DOHH2 (cell line): ENCODE results near the gene ANKS1B.
"Not testable (repeated sequence)": the region's sequence is repeated elsewhere in the genome, so short reads cannot be mapped to it uniquely, and the experiment has no call there.

ENCODE experiments used
- H3F3A ChIP-seq: fragments of 200-600 bp; sonication (generic), shearing (Covaris generic); 2 replicates; pipeline ENCODE4 v1.6.0; 2016; ENCODE audit warnings: antibody characterized with exemption, mild to moderate bottlenecking; ENCODE audit not compliant: control insufficient read depth, insufficient read depth
- H3K27ac ChIP-seq: fragments of 200-600 bp; sonication (generic); 2 replicates; pipeline ENCODE4 v1.5.1; 2014; ENCODE audit warnings: low read depth, mild to moderate bottlenecking, low read length, moderate library complexity
- H3K27me3 ChIP-seq: fragments of 200-600 bp; sonication (generic); 2 replicates; pipeline ENCODE4 v1.6.1; 2014; ENCODE audit warnings: mild to moderate bottlenecking, low read length, mixed read lengths; ENCODE audit not compliant: control insufficient read depth
- H3K36me3 ChIP-seq: fragments of 200-600 bp; sonication (generic); 2 replicates; pipeline ENCODE4 v1.6.1; 2014; ENCODE audit warnings: mild to moderate bottlenecking, low read length, moderate library complexity, mixed read lengths; ENCODE audit not compliant: control insufficient read depth
- H3K4me1 ChIP-seq: fragments of 200-600 bp; sonication (generic); 2 replicates; pipeline ENCODE4 v1.6.1; 2014; ENCODE audit warnings: mild to moderate bottlenecking, low read length, mixed read lengths; ENCODE audit not compliant: control insufficient read depth
- H3K4me2 ChIP-seq: fragments of 200-600 bp; sonication (generic); 2 replicates; pipeline ENCODE4 v1.6.0; 2014; ENCODE audit warnings: mild to moderate bottlenecking, low read length, moderate library complexity
- H3K4me3 ChIP-seq: fragments of 200-600 bp; sonication (generic); 2 replicates; pipeline ENCODE4 v1.5.1; 2014; ENCODE audit warnings: mild to moderate bottlenecking, low read length, mixed read lengths
- H3K79me2 ChIP-seq: fragments of 200-600 bp; sonication (generic); 2 replicates; pipeline ENCODE4 v1.6.1; 2014; ENCODE audit warnings: mild to moderate bottlenecking, low read length, mixed read lengths; ENCODE audit not compliant: control insufficient read depth
- H3K9me2 ChIP-seq: fragments of 200-600 bp; sonication (generic); replicated peaks from 2 replicates; pipeline ENCODE4 v1.6.1; 2014; ENCODE audit warnings: mild to moderate bottlenecking, low read length, mixed read lengths; ENCODE audit not compliant: control insufficient read depth
- H3K9me3 ChIP-seq: fragments of 200-600 bp; sonication (generic); 2 replicates; pipeline ENCODE4 v1.6.1; 2014; ENCODE audit warnings: antibody characterized with exemption, low read length, mixed read lengths; ENCODE audit not compliant: control insufficient read depth, insufficient read depth
- H4K20me1 ChIP-seq: fragments of 200-600 bp; sonication (generic); 2 replicates; pipeline ENCODE4 v1.6.0; 2014; ENCODE audit warnings: low read depth, mild to moderate bottlenecking, antibody characterized with exemption, low read length, moderate library complexity; ENCODE audit not compliant: control insufficient read depth, insufficient read depth
- CTCF ChIP-seq: fragments of 200-600 bp; sonication (generic); IDR thresholded peaks from one replicate; pipeline ENCODE4 v1.5.1; 2014; ENCODE audit warnings: antibody characterized with exemption, mild to moderate bottlenecking, low read depth, low read length; ENCODE audit not compliant: poor library complexity, severe bottlenecking
- EZH2phosphoT487 ChIP-seq: fragments of 200-600 bp; sonication (generic); IDR thresholded peaks from 2 replicates; pipeline ENCODE4 v1.6.1; 2017; ENCODE audit warnings: borderline replicate concordance, mild to moderate bottlenecking, antibody characterized with exemption, low read length, moderate library complexity, mixed read lengths

ANKS1B gene

GRCh38 chr12:100024974-100025555 is 40.3 kb upstream of the ANKS1B start:
- Histone ChIP-seq H3K9me2 (no peaks in the 10 kb centered on the region), H3F3A (no peaks in the 10 kb centered on the region), H3K4me2 (no peak overlapping the region), H3K4me3 (no peak overlapping the region), H3K27ac (no peak overlapping the region), H3K36me3 (no peaks in the 10 kb centered on the region), H4K20me1 (no peaks in the 10 kb centered on the region), H3K4me1 (no peaks in the 10 kb centered on the region), H3K79me2 (no peaks in the 10 kb centered on the region), H3K27me3 (no peaks in the 10 kb centered on the region), H3K9me3 (no peaks in the 10 kb centered on the region)
- no peak for TF ChIP-seq CTCF
- TF ChIP-seq EZH2phosphoT487: no peak

- Histone ChIP-seq H3K9me3 (no peaks in the 10 kb centered on the region), H3K27me3 (no peaks in the 10 kb centered on the region), H3K4me3 (no peak overlapping the region), H3K79me2 (no peaks in the 10 kb centered on the region), H3K4me1 (no peaks in the 10 kb centered on the region), H3K4me2 (no peak overlapping the region), H3K36me3 (no peaks in the 10 kb centered on the region), H3K27ac (no peak overlapping the region), H3K9me2 (no peaks in the 10 kb centered on the region), H4K20me1 (no peaks in the 10 kb centered on the region), H3F3A (no peaks in the 10 kb centered on the region)
- TF ChIP-seq EZH2phosphoT487 (no peak), CTCF (no peak)
Measured at GRCh38 chr12:100020370-100020769, 35.6 kb upstream of the ANKS1B start.

- Histone ChIP-seq H3K9me3 (no peaks in the 10 kb centered on the region), H3K4me2 (no peak overlapping the region), H3K36me3 (no peaks in the 10 kb centered on the region), H3K79me2 (no peaks in the 10 kb centered on the region), H3K9me2 (no peaks in the 10 kb centered on the region), H3K4me3 (no peak overlapping the region), H3K4me1 (no peaks in the 10 kb centered on the region), H3F3A (no peaks in the 10 kb centered on the region), H4K20me1 (no peaks in the 10 kb centered on the region), H3K27ac (no peak overlapping the region), H3K27me3 (no peaks in the 10 kb centered on the region)
- TF ChIP-seq CTCF (no peak), EZH2phosphoT487 (no peak)
Measured at GRCh38 chr12:100017056-100017455, 32.3 kb upstream of the ANKS1B start.

GRCh38 chr12:100016304-100016703 is 31.6 kb upstream of the ANKS1B start:
- H3K4me2 ChIP-seq, H3K79me2 ChIP-seq, H4K20me1 ChIP-seq, H3K9me3 ChIP-seq, H3K4me1 ChIP-seq, H3K9me2 ChIP-seq, H3F3A ChIP-seq, H3K4me3 ChIP-seq, H3K27ac ChIP-seq, H3K36me3 ChIP-seq, H3K27me3 ChIP-seq: not testable (repeated sequence)

GRCh38 chr12:100005846-100006245 is 21.1 kb upstream of the ANKS1B start:
- H3K4me2 ChIP-seq, H3K9me3 ChIP-seq, H3K27me3 ChIP-seq, H3K79me2 ChIP-seq, H3K9me2 ChIP-seq, H3K36me3 ChIP-seq, H3K4me1 ChIP-seq, H3K27ac ChIP-seq, H3F3A ChIP-seq, H3K4me3 ChIP-seq, H4K20me1 ChIP-seq: not testable (repeated sequence)
